Prostate gland (tissue), 2 donors: ENCODE results near the gene GRK3.
"Not testable (repeated sequence)": the region's sequence is repeated elsewhere in the genome, so short reads cannot be mapped to it uniquely, and the experiment has no call there.

Source experiments
- POLR2A ChIP-seq: fragments of 450-650 bp; IDR thresholded peaks from one replicate; pipeline ENCODE4 v1.6.1; 2016; ENCODE audit warnings: antibody characterized with exemption, mild to moderate bottlenecking
- TF ChIP-seq, protein P1 (sequence below), 4 experiments: fragments of 200-600 bp in 2 of 4; fragments of 450-650 bp in 2 of 4; sonication (generic) in 2 of 4; IDR thresholded peaks; 1 replicate in 3 of 4; 2 replicates in 1 of 4; pipeline ENCODE4 v1.5.1; 2016 to 2019; ENCODE audit warnings: antibody characterized with exemption in 4 of 4, mild to moderate bottlenecking in 2 of 4, moderate library complexity in 2 of 4

- TF ChIP-seq POLR2A = not testable (repeated sequence)
- TF ChIP-seq, protein P1, sequence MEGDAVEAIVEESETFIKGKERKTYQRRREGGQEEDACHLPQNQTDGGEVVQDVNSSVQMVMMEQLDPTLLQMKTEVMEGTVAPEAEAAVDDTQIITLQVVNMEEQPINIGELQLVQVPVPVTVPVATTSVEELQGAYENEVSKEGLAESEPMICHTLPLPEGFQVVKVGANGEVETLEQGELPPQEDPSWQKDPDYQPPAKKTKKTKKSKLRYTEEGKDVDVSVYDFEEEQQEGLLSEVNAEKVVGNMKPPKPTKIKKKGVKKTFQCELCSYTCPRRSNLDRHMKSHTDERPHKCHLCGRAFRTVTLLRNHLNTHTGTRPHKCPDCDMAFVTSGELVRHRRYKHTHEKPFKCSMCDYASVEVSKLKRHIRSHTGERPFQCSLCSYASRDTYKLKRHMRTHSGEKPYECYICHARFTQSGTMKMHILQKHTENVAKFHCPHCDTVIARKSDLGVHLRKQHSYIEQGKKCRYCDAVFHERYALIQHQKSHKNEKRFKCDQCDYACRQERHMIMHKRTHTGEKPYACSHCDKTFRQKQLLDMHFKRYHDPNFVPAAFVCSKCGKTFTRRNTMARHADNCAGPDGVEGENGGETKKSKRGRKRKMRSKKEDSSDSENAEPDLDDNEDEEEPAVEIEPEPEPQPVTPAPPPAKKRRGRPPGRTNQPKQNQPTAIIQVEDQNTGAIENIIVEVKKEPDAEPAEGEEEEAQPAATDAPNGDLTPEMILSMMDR (IDR thresholded peaks at IDR 0.05) = not testable (repeated sequence)
Observed at GRCh38 chr22:25581452-25581851, 17.0 kb downstream of the GRK3 start.
